ENCODE results near the gene RUNDC1.

DNA sequence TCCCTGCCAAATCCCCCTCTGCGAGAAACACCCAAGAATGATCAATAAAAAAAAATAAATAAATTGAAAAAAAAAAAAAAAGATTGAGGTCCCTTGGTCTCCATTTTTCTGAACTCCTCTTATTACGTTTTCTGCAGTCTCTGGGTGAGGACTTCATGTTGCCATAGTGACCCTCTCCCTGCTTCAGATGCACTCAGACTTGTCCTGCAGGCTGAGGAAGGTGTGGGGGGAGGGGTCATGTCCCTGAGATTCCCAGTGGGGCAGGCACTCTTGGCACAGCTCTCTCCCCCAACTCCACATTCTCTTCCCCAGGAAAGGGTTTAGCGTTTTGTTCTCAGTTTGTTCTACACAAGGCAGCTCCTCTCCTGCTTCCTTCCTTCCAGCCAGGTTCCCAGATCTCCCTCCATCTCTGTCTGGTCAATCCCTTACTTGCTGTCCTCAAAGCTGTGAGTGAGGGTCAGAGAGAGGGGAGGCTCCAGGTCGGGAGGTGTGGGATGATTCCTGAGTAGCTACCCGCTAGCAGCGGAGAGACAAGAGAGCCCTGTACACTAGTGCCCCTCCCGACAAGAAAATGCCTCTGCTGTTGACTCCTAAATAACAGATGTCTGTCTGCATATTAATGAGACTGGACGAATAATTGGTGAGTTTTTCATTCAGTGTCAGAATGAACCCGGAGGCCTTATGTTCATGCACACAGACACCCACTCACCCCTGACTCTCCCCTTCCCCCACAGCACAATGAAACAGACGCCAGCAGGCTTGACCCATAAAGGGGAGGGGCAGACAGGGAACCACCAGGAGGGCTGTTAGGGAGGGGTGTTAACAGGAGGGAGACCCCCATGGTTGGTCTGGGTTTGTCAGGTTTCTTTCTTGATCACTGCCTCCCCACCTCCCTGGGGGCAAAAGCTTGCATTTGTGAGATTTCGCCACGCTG is 53.9 kb downstream of the RUNDC1 start:
- TF ChIP-seq POLR2A (IDR thresholded peaks at IDR 0.05): no peak
- TF ChIP-seq, protein P1, sequence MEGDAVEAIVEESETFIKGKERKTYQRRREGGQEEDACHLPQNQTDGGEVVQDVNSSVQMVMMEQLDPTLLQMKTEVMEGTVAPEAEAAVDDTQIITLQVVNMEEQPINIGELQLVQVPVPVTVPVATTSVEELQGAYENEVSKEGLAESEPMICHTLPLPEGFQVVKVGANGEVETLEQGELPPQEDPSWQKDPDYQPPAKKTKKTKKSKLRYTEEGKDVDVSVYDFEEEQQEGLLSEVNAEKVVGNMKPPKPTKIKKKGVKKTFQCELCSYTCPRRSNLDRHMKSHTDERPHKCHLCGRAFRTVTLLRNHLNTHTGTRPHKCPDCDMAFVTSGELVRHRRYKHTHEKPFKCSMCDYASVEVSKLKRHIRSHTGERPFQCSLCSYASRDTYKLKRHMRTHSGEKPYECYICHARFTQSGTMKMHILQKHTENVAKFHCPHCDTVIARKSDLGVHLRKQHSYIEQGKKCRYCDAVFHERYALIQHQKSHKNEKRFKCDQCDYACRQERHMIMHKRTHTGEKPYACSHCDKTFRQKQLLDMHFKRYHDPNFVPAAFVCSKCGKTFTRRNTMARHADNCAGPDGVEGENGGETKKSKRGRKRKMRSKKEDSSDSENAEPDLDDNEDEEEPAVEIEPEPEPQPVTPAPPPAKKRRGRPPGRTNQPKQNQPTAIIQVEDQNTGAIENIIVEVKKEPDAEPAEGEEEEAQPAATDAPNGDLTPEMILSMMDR (IDR thresholded peaks at IDR 0.05): no peak
